ACC112 (cell line): ENCODE measurements around the gene TRMT61A.

Experiments used
- H2AFZ ChIP-seq: fragments of 200-600 bp; sonication (generic); one replicate; pipeline ENCODE4 v1.6.0; 2017; ENCODE audit warnings: antibody characterized with exemption, low read length; ENCODE audit not compliant: unreplicated experiment
- H3K27ac ChIP-seq: fragments of 200-600 bp; sonication (generic); 2 replicates; pipeline ENCODE4 v1.5.1; 2014; ENCODE audit warnings: low read depth, mild to moderate bottlenecking, antibody characterized with exemption, low read length, moderate library complexity
- H3K27me3 ChIP-seq: fragments of 200-600 bp; sonication (generic); 2 replicates; pipeline ENCODE4 v1.6.1; 2014; ENCODE audit warnings: mild to moderate bottlenecking, antibody characterized with exemption, low read length, moderate library complexity, mixed read lengths; ENCODE audit not compliant: insufficient read depth
- H3K36me3 ChIP-seq: fragments of 200-600 bp; sonication (generic); 2 replicates; pipeline ENCODE4 v1.6.1; 2016; ENCODE audit warnings: mild to moderate bottlenecking, antibody characterized with exemption, low read length, moderate library complexity, mixed read lengths; ENCODE audit not compliant: insufficient read depth
- H3K4me1 ChIP-seq: fragments of 200-600 bp; sonication (generic); one replicate; pipeline ENCODE4 v1.6.1; 2016; ENCODE audit warnings: low read length, mixed read lengths; ENCODE audit not compliant: insufficient read depth, unreplicated experiment, control insufficient read depth
- H3K4me3 ChIP-seq: fragments of 200-600 bp; sonication (generic); 2 replicates; pipeline ENCODE4 v1.5.1; 2014; ENCODE audit warnings: mild to moderate bottlenecking, low read depth, low read length
- H3K79me2 ChIP-seq: fragments of 200-600 bp; sonication (generic); one replicate; pipeline ENCODE4 v1.6.0; 2016; ENCODE audit warnings: low read length; ENCODE audit not compliant: control insufficient read depth, unreplicated experiment, insufficient read depth

TRMT61A gene

GRCh38 chr14:103578401-103579075 lies 49.5 kb downstream of the TRMT61A start:
- H2AFZ ChIP-seq: no peak overlapping the region
- H3K4me1 ChIP-seq: peaks cover 15% of the 10 kb centered on the region
- no peak overlapping the region for H3K27ac ChIP-seq
- no peaks in the 10 kb centered on the region for H3K27me3 ChIP-seq
- peaks cover 18% of the 10 kb centered on the region for H3K79me2 ChIP-seq
- peaks cover 10% of the 10 kb centered on the region; the same call in 1 of the 2 replicates for H3K36me3 ChIP-seq
- no peak overlapping the region for H3K4me3 ChIP-seq

- Histone ChIP-seq H2AFZ (no peak overlapping the region), H3K4me1 (peaks cover 13% of the 10 kb centered on the region), H3K27ac (no peak overlapping the region), H3K79me2 (peaks cover 18% of the 10 kb centered on the region), H3K36me3 (peaks cover 5% of the 10 kb centered on the region; the same call in 1 of the 2 replicates), H3K27me3 (no peaks in the 10 kb centered on the region), H3K4me3 (no peak overlapping the region)
Observed at GRCh38 chr14:103581206-103581605, 52.2 kb downstream of the TRMT61A start.

- no peaks in the 10 kb centered on the region for H3K27me3 ChIP-seq
- H3K4me1 ChIP-seq: peaks cover 4% of the 10 kb centered on the region
- H3K4me3 ChIP-seq: no peak overlapping the region
- peaks cover 16% of the 10 kb centered on the region for H3K79me2 ChIP-seq
- H3K27ac ChIP-seq: no peak overlapping the region
- H3K36me3 ChIP-seq: peaks cover 5% of the 10 kb centered on the region; the same call in 1 of the 2 replicates
- H2AFZ ChIP-seq: no peak overlapping the region
Observed at GRCh38 chr14:103581954-103582703, 53.1 kb downstream of the TRMT61A start.

- Histone ChIP-seq H3K36me3 (0 out of 2 replicates have a peak, but pooled peaks cover 5% of the 10 kb centered on the region), H3K4me3 (no peak overlapping the region), H2AFZ (no peak overlapping the region), H3K4me1 (no peaks in the 10 kb centered on the region), H3K27ac (no peak overlapping the region), H3K27me3 (no peaks in the 10 kb centered on the region), H3K79me2 (peaks cover 6% of the 10 kb centered on the region)
Observed at GRCh38 chr14:103584326-103584915, 55.4 kb downstream of the TRMT61A start.
